HepG2 (cell line): ENCODE data around the gene MREG.

Experiments
- ARID2 ChIP-seq: sonication (generic); formaldehyde crosslinking; IDR thresholded peaks from 2 replicates; pipeline ENCODE4 v1.8.1; 2022; ENCODE audit warnings: mild to moderate bottlenecking, missing genetic modification reagents, borderline replicate concordance
- ARNT2 ChIP-seq: sonication (generic); formaldehyde crosslinking; IDR thresholded peaks from 2 replicates; pipeline ENCODE4 v1.8.0; 2022; ENCODE audit warnings: mild to moderate bottlenecking, low read depth, missing genetic modification reagents, moderate library complexity
- CHD2 ChIP-seq: IDR thresholded peaks from 2 replicates; pipeline ENCODE4 v1.6.1; 2011; ENCODE audit warnings: low read depth, low read length, improper control_type of control experiment
- ELF4 ChIP-seq: sonication (generic); formaldehyde crosslinking; IDR thresholded peaks from 2 replicates; pipeline ENCODE4 v1.5.0; 2020; ENCODE audit warnings: missing genetic modification reagents, mild to moderate bottlenecking, moderate library complexity, borderline replicate concordance
- KLF15 ChIP-seq: sonication (generic); formaldehyde crosslinking; IDR thresholded peaks from 2 replicates; pipeline ENCODE4 v1.8.1; 2023; ENCODE audit warnings: borderline replicate concordance, mild to moderate bottlenecking, inconsistent platforms, missing genetic modification reagents, mixed read lengths
- NAIF1 ChIP-seq: sonication (generic); formaldehyde crosslinking; IDR thresholded peaks from 2 replicates; pipeline ENCODE4 v1.5.0; 2020; ENCODE audit warnings: mild to moderate bottlenecking, missing genetic modification reagents, borderline replicate concordance
- REST ChIP-seq, 2 experiments: IDR thresholded peaks; 2 replicates each; pipeline ENCODE4 v1.6.1; 2011 to 2012; ENCODE audit warnings: low read length in 2 of 2, borderline replicate concordance in 1 of 2, low read depth in 1 of 2, mild to moderate bottlenecking in 1 of 2, moderate library complexity in 1 of 2
- ZFX ChIP-seq: sonication (generic); formaldehyde crosslinking; IDR thresholded peaks from 2 replicates; pipeline ENCODE4 v1.4.0; 2020; ENCODE audit warnings: mild to moderate bottlenecking, low read depth, missing genetic modification reagents, moderate library complexity
- TF ChIP-seq, protein P1 (sequence below): sonication (generic); formaldehyde crosslinking; IDR thresholded peaks from 2 replicates; pipeline ENCODE4 v1.5.0; 2020; ENCODE audit warnings: mild to moderate bottlenecking, missing genetic modification reagents, moderate library complexity

DNA sequence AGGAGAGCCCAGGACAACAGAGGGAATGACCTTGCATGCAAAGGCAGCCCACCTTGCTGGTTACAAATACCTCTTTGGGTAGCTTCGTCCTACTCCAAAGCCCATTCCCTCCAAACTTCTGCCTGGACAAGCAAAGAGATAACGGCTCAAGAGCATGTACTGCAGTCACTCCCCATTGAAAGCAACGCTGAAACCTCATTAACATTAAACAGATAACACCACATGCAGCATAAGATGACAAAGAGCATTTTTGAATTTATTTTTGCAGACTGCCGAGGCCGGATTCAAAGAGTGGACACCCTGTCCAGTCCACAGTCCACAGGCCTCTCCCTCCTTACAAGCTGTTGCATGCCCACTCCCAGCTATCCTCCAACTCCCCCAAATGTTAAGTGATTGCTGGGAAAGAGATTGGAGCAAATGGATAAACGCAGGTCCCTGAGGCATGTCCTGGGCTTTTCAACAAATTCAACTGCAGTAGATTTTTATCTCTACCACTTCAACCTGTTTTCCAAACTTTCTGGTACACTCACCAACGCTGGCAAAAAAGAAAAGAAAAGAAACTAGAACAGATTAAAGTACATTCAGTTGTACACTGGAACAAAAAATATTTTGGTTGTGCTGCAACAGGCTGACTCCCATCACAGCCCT is 40.1 kb downstream of the MREG start:
- TF ChIP-seq ARID2 (CRISPR knock-in tag) (no peak), CHD2 (no peak), KLF15 (CRISPR knock-in tag) (no peak), REST (IDR thresholded peaks at IDR 0.05; ENCODE audit: borderline replicate concordance in 1 of 2, low read depth in 1 of 2, low read length in 2 of 2) (no peak), NAIF1 (CRISPR knock-in tag) (no peak), ZFX (CRISPR knock-in tag) (no peak), ARNT2 (CRISPR knock-in tag) (no peak), ELF4 (no peak)
- TF ChIP-seq, protein P1, sequence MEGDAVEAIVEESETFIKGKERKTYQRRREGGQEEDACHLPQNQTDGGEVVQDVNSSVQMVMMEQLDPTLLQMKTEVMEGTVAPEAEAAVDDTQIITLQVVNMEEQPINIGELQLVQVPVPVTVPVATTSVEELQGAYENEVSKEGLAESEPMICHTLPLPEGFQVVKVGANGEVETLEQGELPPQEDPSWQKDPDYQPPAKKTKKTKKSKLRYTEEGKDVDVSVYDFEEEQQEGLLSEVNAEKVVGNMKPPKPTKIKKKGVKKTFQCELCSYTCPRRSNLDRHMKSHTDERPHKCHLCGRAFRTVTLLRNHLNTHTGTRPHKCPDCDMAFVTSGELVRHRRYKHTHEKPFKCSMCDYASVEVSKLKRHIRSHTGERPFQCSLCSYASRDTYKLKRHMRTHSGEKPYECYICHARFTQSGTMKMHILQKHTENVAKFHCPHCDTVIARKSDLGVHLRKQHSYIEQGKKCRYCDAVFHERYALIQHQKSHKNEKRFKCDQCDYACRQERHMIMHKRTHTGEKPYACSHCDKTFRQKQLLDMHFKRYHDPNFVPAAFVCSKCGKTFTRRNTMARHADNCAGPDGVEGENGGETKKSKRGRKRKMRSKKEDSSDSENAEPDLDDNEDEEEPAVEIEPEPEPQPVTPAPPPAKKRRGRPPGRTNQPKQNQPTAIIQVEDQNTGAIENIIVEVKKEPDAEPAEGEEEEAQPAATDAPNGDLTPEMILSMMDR (CRISPR knock-in tag) = no peak
